ENCODE data around the gene FAM163A.

- TF ChIP-seq CTCF (IDR thresholded peaks at IDR 0.05) (no peak), ZFX (IDR thresholded peaks at IDR 0.05; ENCODE audit: borderline replicate concordance) (no peak)
Measured at GRCh38 chr1:179817056-179817455, 74.0 kb downstream of the FAM163A start.
